GM18499 (cell line): ENCODE results near the gene BCKDK.

Experiments used
- ATAC-seq: cut with Tn5 transposase; IDR thresholded peaks from one replicate; pipeline ENCODE4 v1.9.1; 2021; ENCODE audit warnings: moderate number of reproducible peaks; ENCODE audit not compliant: insufficient read depth, unreplicated experiment

The BCKDK gene

DNA sequence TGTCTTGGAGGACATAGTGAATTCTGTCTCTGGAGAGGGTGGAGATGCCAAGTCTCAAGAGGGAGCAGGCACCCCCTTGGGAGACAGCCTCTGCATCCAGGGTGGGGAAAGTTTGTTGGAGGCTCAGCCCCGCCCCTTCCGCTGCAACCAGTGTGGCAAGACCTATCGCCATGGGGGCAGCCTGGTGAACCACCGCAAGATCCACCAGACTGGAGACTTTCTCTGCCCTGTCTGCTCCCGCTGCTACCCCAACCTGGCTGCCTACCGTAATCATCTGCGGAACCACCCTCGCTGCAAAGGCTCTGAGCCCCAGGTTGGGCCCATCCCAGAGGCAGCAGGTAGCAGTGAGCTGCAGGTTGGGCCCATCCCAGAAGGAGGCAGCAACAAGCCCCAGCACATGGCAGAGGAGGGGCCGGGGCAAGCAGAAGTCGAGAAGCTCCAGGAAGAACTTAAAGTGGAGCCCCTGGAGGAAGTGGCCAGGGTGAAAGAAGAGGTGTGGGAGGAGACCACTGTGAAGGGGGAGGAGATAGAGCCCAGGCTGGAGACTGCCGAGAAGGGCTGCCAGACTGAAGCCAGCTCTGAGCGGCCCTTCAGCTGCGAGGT lies 28.7 kb upstream of the BCKDK start:
- ATAC-seq, result no peak

GRCh38 chr16:31080035-31080629 lies 28.1 kb upstream of the BCKDK start:
- ATAC-seq, result no peak

- no peak for ATAC-seq
Measured at GRCh38 chr16:31080756-31081419, 27.3 kb upstream of the BCKDK start.

- ATAC-seq, result no peak
Measured at GRCh38 chr16:31081428-31082351, 26.5 kb upstream of the BCKDK start.

GRCh38 chr16:31082368-31083045 lies 25.7 kb upstream of the BCKDK start:
- ATAC-seq, result no peak

- ATAC-seq, result no peak
Measured at GRCh38 chr16:31083081-31083480, 25.1 kb upstream of the BCKDK start.

DNA sequence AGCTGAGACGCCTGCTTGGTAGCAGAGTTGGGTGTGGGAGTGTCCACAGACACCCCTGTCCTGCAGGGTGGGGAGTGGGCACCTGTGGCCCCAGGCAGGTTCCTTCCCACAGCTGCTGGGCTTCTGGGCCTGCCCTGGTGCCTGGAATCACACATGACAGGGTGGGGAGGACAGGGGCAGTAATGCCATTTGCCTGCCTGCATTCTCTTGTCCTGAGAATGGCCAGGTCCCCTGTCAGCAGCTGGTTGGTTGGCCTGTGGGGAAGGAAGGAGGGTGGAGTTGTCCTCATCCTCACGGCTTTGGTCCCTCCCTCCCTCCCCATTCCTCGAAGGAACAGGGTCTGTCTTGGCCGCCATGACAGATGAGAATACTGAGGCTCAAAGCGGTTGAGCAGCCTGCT lies 24.6 kb upstream of the BCKDK start:
- ATAC-seq, result no peak

DNA sequence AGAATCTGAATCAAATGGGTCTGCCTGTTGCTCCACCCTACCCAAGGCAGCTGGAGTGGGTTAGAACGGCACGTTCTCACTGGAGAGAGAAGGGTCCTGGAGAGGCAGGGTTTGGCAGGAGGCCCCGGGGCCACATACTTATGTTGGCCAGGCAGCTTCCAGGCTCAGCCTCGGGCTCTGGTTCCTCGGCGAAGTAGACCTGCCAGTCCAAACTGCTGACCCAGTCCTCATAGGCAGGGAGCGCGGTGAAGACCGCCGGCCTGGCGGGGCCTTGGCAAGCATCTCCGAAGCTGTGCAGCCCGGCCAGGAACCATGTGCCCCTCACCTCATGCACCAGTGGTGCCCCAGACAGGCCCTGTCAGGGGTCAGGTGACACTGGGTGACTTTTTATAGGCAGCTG lies 24.2 kb upstream of the BCKDK start:
- ATAC-seq, result no peak

DNA sequence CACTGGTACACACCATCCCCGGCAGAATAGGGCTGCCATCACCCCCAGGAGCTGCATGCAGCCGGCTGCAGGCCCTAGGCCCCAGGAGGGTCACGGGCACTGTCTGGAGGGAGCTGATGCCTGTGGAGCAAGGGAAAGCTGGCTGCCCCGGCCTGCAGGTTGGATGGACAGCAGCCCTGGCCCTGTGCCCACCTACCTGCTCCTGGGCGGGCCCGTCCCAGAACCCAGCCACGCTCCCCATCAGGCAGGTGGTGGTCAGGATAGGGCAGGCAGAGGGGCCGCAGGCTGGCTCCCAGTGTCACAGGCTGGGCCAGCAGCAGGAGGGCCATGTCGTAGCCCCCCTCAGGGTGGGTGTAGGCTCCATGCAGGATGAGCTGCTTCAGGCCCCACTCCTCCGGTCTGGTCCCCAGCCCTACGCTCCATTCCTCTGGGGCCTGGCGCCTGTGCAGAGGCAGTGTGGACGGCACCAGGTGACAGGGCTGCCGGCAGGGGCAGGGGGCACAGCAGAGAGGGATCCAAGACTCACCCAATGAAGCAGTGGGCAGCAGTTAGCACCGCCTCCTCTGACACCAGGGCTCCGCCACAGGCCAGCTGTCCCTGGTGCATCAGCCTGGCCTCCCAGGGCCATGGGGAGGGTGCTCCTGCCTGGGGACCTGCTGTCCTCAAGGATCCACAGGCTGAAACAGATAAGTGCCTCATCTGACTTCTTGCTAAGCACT lies 23.4 kb upstream of the BCKDK start:
- ATAC-seq, result no peak

GRCh38 chr16:31085411-31085810 lies 22.8 kb upstream of the BCKDK start:
- no peak for ATAC-seq

- ATAC-seq, result no peak
Measured at GRCh38 chr16:31085873-31086628, 22.1 kb upstream of the BCKDK start.

- no peak for ATAC-seq
Measured at GRCh38 chr16:31086629-31086906, 21.6 kb upstream of the BCKDK start.

GRCh38 chr16:31087481-31087880 lies 20.7 kb upstream of the BCKDK start:
- no peak for ATAC-seq

DNA sequence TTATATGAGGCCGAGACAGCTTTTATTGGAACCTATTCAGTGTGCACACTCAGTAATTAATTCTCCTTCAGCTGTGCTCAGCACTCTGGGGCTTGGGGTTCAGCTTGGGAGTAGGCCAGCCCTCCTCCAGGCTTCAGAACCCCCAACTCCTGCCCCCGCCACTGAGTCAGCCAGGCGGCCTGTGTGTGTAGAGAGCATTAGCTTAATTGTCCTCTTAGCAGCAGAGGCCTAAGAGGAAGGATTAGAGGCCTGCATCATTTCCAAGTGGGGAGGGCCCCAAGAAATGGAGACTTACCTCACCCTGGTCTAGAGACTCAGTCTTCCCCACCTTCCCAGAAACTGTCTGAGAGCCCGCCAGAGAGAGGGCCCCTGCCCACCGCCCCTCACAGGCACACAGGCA lies 20.2 kb upstream of the BCKDK start:
- no peak for ATAC-seq

GRCh38 chr16:31088459-31089183 lies 19.6 kb upstream of the BCKDK start, which contains the start of gene PRSS53:
PRSS53 (minus strand) TSS chr16:31088943; CDS start chr16:31088809, 134 bp downstream.
- ATAC-seq, result no peak

DNA sequence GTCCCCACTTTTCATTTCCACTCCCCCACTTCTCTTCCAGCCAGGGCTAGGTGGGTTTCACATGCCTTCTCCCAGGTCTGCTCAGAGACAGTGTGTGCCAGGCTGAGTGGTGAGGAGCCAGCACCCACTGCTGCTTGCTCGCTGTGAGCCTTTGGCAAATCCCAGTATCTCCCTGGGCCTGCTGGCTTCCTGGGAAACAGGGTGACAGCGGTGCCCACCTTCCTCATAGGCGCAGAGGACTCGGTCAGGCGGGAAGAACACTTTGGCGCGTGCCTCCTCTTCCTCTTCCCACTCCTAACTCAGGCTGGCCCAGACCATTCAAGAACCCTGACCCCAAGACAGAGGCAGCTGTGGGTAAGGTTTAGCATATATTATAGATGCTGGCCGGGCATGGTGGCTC lies 19.0 kb upstream of the BCKDK start:
- no peak for ATAC-seq

- ATAC-seq, result no peak
Measured at GRCh38 chr16:31090540-31090939, 17.6 kb upstream of the BCKDK start.

DNA sequence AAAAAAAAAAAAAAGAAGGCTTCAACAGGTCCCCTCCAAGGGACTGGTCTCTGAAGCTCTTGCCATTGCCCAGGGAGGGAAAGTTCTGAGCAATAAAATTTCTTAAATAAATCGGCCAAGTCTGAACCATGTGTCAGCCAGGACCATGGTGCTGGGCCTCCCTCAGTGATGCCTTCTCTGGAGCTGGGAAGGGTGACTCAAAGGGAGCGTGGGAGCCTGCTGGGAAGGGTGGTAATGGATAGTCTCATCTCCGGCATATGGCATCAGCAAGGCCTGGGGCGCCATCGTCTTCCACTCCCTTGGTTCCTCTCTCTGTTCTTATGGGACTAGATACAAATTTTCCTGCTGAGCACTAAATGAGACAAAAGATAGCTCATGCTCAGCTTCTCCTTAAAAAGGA lies 15.9 kb upstream of the BCKDK start:
- ATAC-seq, result no peak
